HEK293 (cell line): ENCODE results near the gene ALDH1B1.

ENCODE experiments used
- CTCF ChIA-PET: fragments of 350-600 bp; formaldehyde crosslinking; extraction: SDS; loops from one replicate; lab custom pipeline; 2021; ENCODE audit warnings: antibody characterized with exemption; lab: Yijun Ruan, JAX
- POLR2A ChIA-PET: fragments of 300-600 bp; formaldehyde crosslinking; extraction: SDS; loops from one replicate; lab custom pipeline; 2020; ENCODE audit warnings: antibody characterized with exemption, inconsistent platforms; lab: Yijun Ruan, JAX
- H3K27ac ChIP-seq: fragments of 200-500 bp; sonication (Bioruptor generic); 2 replicates; pipeline ENCODE4 v1.5.1; 2014; ENCODE audit warnings: low read depth, low read length, control low read depth, inconsistent platforms; ENCODE audit errors: extremely low read depth
- H3K36me3 ChIP-seq, 2 experiments: fragments of 200-500 bp in 1 of 2; sonication (Bioruptor generic) in 1 of 2; 1 replicate in 1 of 2; 2 replicates in 1 of 2; pipeline ENCODE4 v1.5.1; 2014 to 2017; ENCODE audit warnings: inconsistent platforms in 2 of 2, low read length in 2 of 2; ENCODE audit not compliant: control insufficient read depth in 2 of 2, insufficient read depth in 1 of 2
- H3K4me1 ChIP-seq: fragments of 200-500 bp; sonication (Bioruptor generic); 2 replicates; pipeline ENCODE4 v1.5.1; 2014; ENCODE audit warnings: mild to moderate bottlenecking, low read length, inconsistent platforms; ENCODE audit not compliant: control insufficient read depth, insufficient read depth
- H3K4me3 ChIP-seq: 2 replicates; pipeline ENCODE4 v1.5.1; 2011; ENCODE audit warnings: low read depth, mild to moderate bottlenecking, control low read depth, low read length, moderate library complexity
- H3K9me3 ChIP-seq: fragments of 200-500 bp; sonication (Bioruptor generic); 2 replicates; pipeline ENCODE4 v1.5.1; 2014; ENCODE audit warnings: low read depth, low read length, inconsistent platforms; ENCODE audit not compliant: control insufficient read depth, insufficient read depth
- ELK4 ChIP-seq: IDR thresholded peaks from 2 replicates; pipeline ENCODE4 v1.6.1; 2011; ENCODE audit warnings: mild to moderate bottlenecking, low read depth, low read length, borderline replicate concordance
- GLIS1 ChIP-seq: fragments of 450-650 bp; formaldehyde crosslinking; IDR thresholded peaks from 2 replicates; pipeline ENCODE4 v1.5.1; 2016; ENCODE audit warnings: missing biosample characterization, missing genetic modification characterization
- MZF1 ChIP-seq: fragments of 450-650 bp; formaldehyde crosslinking; IDR thresholded peaks from 2 replicates; pipeline ENCODE4 v1.5.1; 2017; ENCODE audit warnings: missing biosample characterization, missing genetic modification characterization, borderline replicate concordance
- OVOL3 ChIP-seq: fragments of 450-650 bp; formaldehyde crosslinking; IDR thresholded peaks from 2 replicates; pipeline ENCODE4 v1.5.1; 2016; ENCODE audit warnings: missing biosample characterization, missing genetic modification characterization
- PRDM4 ChIP-seq: fragments of 450-650 bp; formaldehyde crosslinking; IDR thresholded peaks from 2 replicates; pipeline ENCODE4 v1.5.1; 2017; ENCODE audit warnings: missing biosample characterization, missing genetic modification characterization
- ZBTB26 ChIP-seq: fragments of 450-650 bp; formaldehyde crosslinking; optimal IDR thresholded peaks from 2 replicates; pipeline ENCODE3; 2016; ENCODE audit warnings: missing biosample characterization, mild to moderate bottlenecking, missing genetic modification characterization
- ZIC2 ChIP-seq: fragments of 450-650 bp; formaldehyde crosslinking; IDR thresholded peaks from 2 replicates; pipeline ENCODE4 v1.5.1; 2016; ENCODE audit warnings: missing biosample characterization, missing genetic modification characterization
- ZNF132 ChIP-seq: fragments of 450-650 bp; formaldehyde crosslinking; IDR thresholded peaks from 2 replicates; pipeline ENCODE4 v1.5.1; 2017; ENCODE audit warnings: missing biosample characterization, missing genetic modification characterization, borderline replicate concordance
- ZNF214 ChIP-seq: fragments of 450-650 bp; formaldehyde crosslinking; IDR thresholded peaks from 2 replicates; pipeline ENCODE4 v1.5.1; 2017; ENCODE audit warnings: missing biosample characterization, mild to moderate bottlenecking, missing genetic modification characterization, borderline replicate concordance
- ZNF223 ChIP-seq: fragments of 450-650 bp; formaldehyde crosslinking; IDR thresholded peaks from 2 replicates; pipeline ENCODE4 v1.5.1; 2016; ENCODE audit warnings: missing biosample characterization, missing genetic modification characterization
- ZNF280C ChIP-seq: fragments of 450-650 bp; formaldehyde crosslinking; IDR thresholded peaks from 2 replicates; pipeline ENCODE4 v1.5.1; 2016; ENCODE audit warnings: missing biosample characterization, missing genetic modification characterization
- ZNF280D ChIP-seq: fragments of 450-650 bp; formaldehyde crosslinking; IDR thresholded peaks from 2 replicates; pipeline ENCODE4 v1.5.1; 2016; ENCODE audit warnings: missing biosample characterization, missing genetic modification characterization
- ZNF335 ChIP-seq: fragments of 450-650 bp; formaldehyde crosslinking; conservative IDR thresholded peaks from 2 replicates; pipeline ENCODE4 v1.5.1; 2016; ENCODE audit warnings: missing biosample characterization, missing genetic modification characterization
- ZNF354C ChIP-seq: fragments of 450-650 bp; formaldehyde crosslinking; IDR thresholded peaks from 2 replicates; pipeline ENCODE4 v1.5.1; 2016; ENCODE audit warnings: missing biosample characterization, missing genetic modification characterization, low read depth, borderline replicate concordance
- ZNF513 ChIP-seq: fragments of 450-650 bp; IDR thresholded peaks from 2 replicates; pipeline ENCODE4 v1.5.1; 2018; ENCODE audit warnings: missing biosample characterization, missing genetic modification characterization
- ZNF580 ChIP-seq: fragments of 450-650 bp; formaldehyde crosslinking; IDR thresholded peaks from 2 replicates; pipeline ENCODE4 v1.5.1; 2016; ENCODE audit warnings: missing biosample characterization, missing genetic modification characterization
- ZNF600 ChIP-seq: fragments of 450-650 bp; formaldehyde crosslinking; IDR thresholded peaks from 2 replicates; pipeline ENCODE4 v1.5.1; 2016; ENCODE audit warnings: missing biosample characterization, missing genetic modification characterization
- ZNF621 ChIP-seq: fragments of 450-650 bp; formaldehyde crosslinking; IDR thresholded peaks from 2 replicates; pipeline ENCODE4 v1.5.1; 2017; ENCODE audit warnings: missing biosample characterization, missing genetic modification characterization
- ZNF629 ChIP-seq: fragments of 450-650 bp; formaldehyde crosslinking; IDR thresholded peaks from 2 replicates; pipeline ENCODE4 v1.5.1; 2017; ENCODE audit warnings: missing biosample characterization, missing genetic modification characterization
- ZNF704 ChIP-seq: fragments of 450-650 bp; formaldehyde crosslinking; IDR thresholded peaks from 2 replicates; pipeline ENCODE4 v1.5.1; 2016; ENCODE audit warnings: missing biosample characterization, missing genetic modification characterization
- ZNF76 ChIP-seq: fragments of 450-650 bp; formaldehyde crosslinking; IDR thresholded peaks from 2 replicates; pipeline ENCODE4; 2016; ENCODE audit warnings: low read depth, missing biosample characterization, missing genetic modification characterization, borderline replicate concordance
- ZSCAN30 ChIP-seq: fragments of 450-650 bp; IDR thresholded peaks from 2 replicates; pipeline ENCODE4 v1.5.1; 2018; ENCODE audit warnings: missing biosample characterization, mild to moderate bottlenecking, missing genetic modification characterization, moderate library complexity

Gene ALDH1B1

GRCh38 chr9:38392235-38393127, at the start of gene ALDH1B1:
TSS of gene ALDH1B1 (plus strand) at chr9:38392702. CDS start at chr9:38395749, 3,047 bp downstream.
- peak within 1 kb of the TSS; percentile 1; the same call in 1 of the 2 replicates for H3K27ac ChIP-seq
- peaks cover 0 to 28% of the 10 kb centered on the region in 2 experiments; a peak in 1 of 3 replicates for H3K36me3 ChIP-seq
- H3K4me3 ChIP-seq: peak within 1 kb of the TSS; percentile 57
- ChIA-PET CTCF (interaction anchor here (0.7 to 1.4 kb wide), 7 partner anchors 9 to 109 kb away, joined by 3 to 5 read pairs (median 4); no protein-coding TSS in a partner anchor), POLR2A (interaction anchor here (0.7 to 0.8 kb wide), 2 partner anchors 907 to 926 kb away, joined by 3 read pairs; partner anchors contain the start of gene POLR1E)
- no peaks in the 10 kb centered on the region for H3K9me3 ChIP-seq
- H3K4me1 ChIP-seq: no peaks in the 10 kb centered on the region
- peak; percentile 49 for TF ChIP-seq GLIS1
- TF ChIP-seq ZNF704 (tag by site-specific recombination): no peak
- no peak for TF ChIP-seq ZNF354C (tag by site-specific recombination)
- TF ChIP-seq ZNF335: peak; percentile 76
- no peak for TF ChIP-seq ZIC2
- peak; percentile 74; the same call in 1 of the 2 replicates for TF ChIP-seq MZF1
- no peak for TF ChIP-seq ZNF513 (tag by site-specific recombination)
- TF ChIP-seq ZBTB26 (tag by site-specific recombination): peak; percentile 37
- no peak for TF ChIP-seq OVOL3
- no peak for TF ChIP-seq ZNF280D (tag by site-specific recombination)
- no peak for TF ChIP-seq ZNF132 (tag by site-specific recombination)
- no peak for TF ChIP-seq ZNF280C (tag by site-specific recombination)
- TF ChIP-seq ZNF600: 0 out of 2 replicates have a peak, but pooled peaks have one; percentile 44
- TF ChIP-seq ZNF214 (tag by site-specific recombination): no peak
- TF ChIP-seq ZNF76 (tag by site-specific recombination): no peak
- no peak for TF ChIP-seq ZNF621 (tag by site-specific recombination)
- TF ChIP-seq PRDM4 (tag by site-specific recombination): no peak
- no peak for TF ChIP-seq ZNF580 (tag by site-specific recombination)
- no peak for TF ChIP-seq ELK4
- no peak for TF ChIP-seq ZNF629
- TF ChIP-seq ZSCAN30: peak; percentile 47; the same call in 1 of the 2 replicates
- TF ChIP-seq ZNF223: no peak
